HG03108 (cell line): ENCODE data around the gene CREBBP.

ENCODE experiments used
- ATAC-seq: cut with Tn5 transposase; IDR thresholded peaks from one replicate; pipeline ENCODE4 v1.9.1; 2021; ENCODE audit warnings: moderate library complexity; ENCODE audit not compliant: unreplicated experiment

Gene CREBBP

DNA sequence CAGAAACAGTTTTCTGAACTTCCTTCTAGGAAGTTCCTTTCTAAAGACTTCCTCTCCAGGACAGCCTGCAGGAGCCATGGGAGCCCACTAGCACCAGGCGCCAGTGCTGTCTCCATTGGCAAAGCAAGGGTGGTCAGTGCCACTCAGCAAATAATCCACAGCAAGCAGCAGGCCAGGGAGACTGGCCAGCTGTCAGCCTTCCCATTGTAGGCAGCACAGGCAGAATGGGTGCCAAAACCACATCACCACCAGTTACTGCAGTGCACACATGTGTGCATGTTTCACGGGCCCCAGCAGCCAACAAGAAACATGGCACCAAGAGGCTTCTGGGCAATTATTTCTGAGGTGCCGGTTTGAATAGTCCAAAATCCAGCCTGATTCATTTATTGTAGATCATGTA, 199.3 kb downstream of the CREBBP start:
- no peak for ATAC-seq

GRCh38 chr16:3677994-3678393, 202.5 kb downstream of the CREBBP start:
- no peak for ATAC-seq

DNA sequence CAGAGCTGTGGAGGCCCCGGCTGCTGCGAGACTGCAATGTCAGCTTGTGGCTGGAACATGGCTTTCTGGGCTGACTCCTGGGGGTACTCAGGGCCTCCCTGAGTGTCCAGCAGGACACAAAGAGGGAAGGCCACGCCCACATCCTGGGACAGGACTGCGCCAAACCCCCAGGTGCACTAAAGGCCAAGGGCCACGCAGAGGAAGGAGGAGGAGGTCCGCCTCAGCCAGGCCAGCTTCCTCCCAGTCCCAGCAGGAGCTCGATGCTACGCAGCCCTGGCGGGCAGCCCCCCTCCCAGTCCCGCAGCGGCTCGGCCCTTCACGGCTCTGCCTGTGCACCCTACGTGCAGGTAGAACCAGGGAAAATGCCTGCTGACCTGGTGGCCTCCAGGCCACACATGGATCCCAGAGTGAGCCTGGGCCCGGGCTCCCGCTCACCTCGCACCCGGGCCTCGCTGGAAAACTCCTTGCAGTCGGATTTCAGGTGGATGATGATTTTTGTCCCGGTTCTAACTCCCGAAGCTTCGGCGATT, 204.8 kb downstream of the CREBBP start:
- ATAC-seq: no peak
